Common myeloid progenitor, CD34-positive (primary cell): Measurements from ENCODE around the gene NAT8.
"Not testable (repeated sequence)": the region's sequence is repeated elsewhere in the genome, so short reads cannot be mapped to it uniquely, and the experiment has no call there.

Experiments
- CTCF ChIA-PET: fragments of 350-600 bp; sonication (Branson Sonifier 250); formaldehyde crosslinking; loops from one replicate; lab custom pipeline; 2021; ENCODE audit warnings: antibody characterized with exemption; lab: Charles Lee
- POLR2A ChIA-PET: fragments of 350-600 bp; sonication (Branson Sonifier 250); formaldehyde crosslinking; loops from one replicate; lab custom pipeline; 2021; ENCODE audit warnings: antibody characterized with exemption; lab: Charles Lee
- DNase-seq, 3 donors: peaks; one replicate each; pipeline versions ENCODE4 v3.0.0 to v3.0.0-alpha.2; 2013
- H3K27ac ChIP-seq, 2 experiments: 1 replicate in 1 of 2; 2 replicates in 1 of 2; pipeline ENCODE4 v1.7.0; 2013; ENCODE audit warnings: inconsistent platforms in 2 of 2, low read length in 2 of 2, mild to moderate bottlenecking in 2 of 2, low read depth in 1 of 2, moderate library complexity in 1 of 2; ENCODE audit not compliant: severe bottlenecking in 2 of 2, insufficient read depth in 1 of 2, poor library complexity in 1 of 2
- H3K27me3 ChIP-seq, 5 experiments: replicated peaks in 2 of 5; 1 replicate in 3 of 5; 2 replicates in 2 of 5; pipeline versions ENCODE4 v1.6.1 to v1.7.0; 2013; ENCODE audit warnings: low read length in 4 of 5, mild to moderate bottlenecking in 2 of 5, moderate library complexity in 2 of 5, inconsistent platforms in 1 of 5; ENCODE audit not compliant: insufficient read depth in 5 of 5, control insufficient read depth in 4 of 5
- H3K36me3 ChIP-seq, 4 experiments: 1 replicate in 2 of 4; 2 replicates in 2 of 4; pipeline versions ENCODE4 v1.6.1 to v1.7.0; 2013; ENCODE audit warnings: low read length in 3 of 4, control low read depth in 1 of 4, mild to moderate bottlenecking in 1 of 4; ENCODE audit not compliant: control insufficient read depth in 4 of 4, insufficient read depth in 4 of 4
- H3K4me1 ChIP-seq, 4 experiments: 1 replicate in 3 of 4; 2 replicates in 1 of 4; pipeline versions ENCODE4 v1.6.1 to v1.7.1; 2013; ENCODE audit warnings: low read length in 3 of 4, mild to moderate bottlenecking in 3 of 4, control low read depth in 1 of 4, inconsistent platforms in 1 of 4, moderate library complexity in 1 of 4; ENCODE audit not compliant: control insufficient read depth in 4 of 4, insufficient read depth in 4 of 4; ENCODE audit errors: control extremely low read depth in 1 of 4
- H3K4me3 ChIP-seq, 7 experiments: 1 replicate in 4 of 7; 2 replicates in 3 of 7; pipeline versions ENCODE4 v1.5.1 to v1.7.0; 2013; ENCODE audit warnings: mild to moderate bottlenecking in 7 of 7, low read length in 6 of 7, moderate library complexity in 6 of 7, inconsistent platforms in 2 of 7, low read depth in 2 of 7, control low read depth in 1 of 7; ENCODE audit not compliant: insufficient read depth in 4 of 7, control insufficient read depth in 1 of 7; ENCODE audit errors: extremely low read depth in 1 of 7
- H3K9me3 ChIP-seq, 5 experiments: 1 replicate in 4 of 5; 2 replicates in 1 of 5; pipeline versions ENCODE4 v1.6.1 to v1.7.1; 2013; ENCODE audit warnings: low read length in 4 of 5, mild to moderate bottlenecking in 2 of 5, inconsistent platforms in 1 of 5, low read depth in 1 of 5, moderate library complexity in 1 of 5; ENCODE audit not compliant: control insufficient read depth in 4 of 5, insufficient read depth in 2 of 5; ENCODE audit errors: control extremely low read depth in 1 of 5
- WGBS: methylation state at CpG from one replicate; pipeline ENCODE4 v1.1.5; 2013; ENCODE audit not compliant: insufficient coverage; 5-methylcytosine and 5-hydroxymethylcytosine counted together

Gene NAT8

GRCh38 chr2:73638429-73638828 lies 3.8 kb downstream of the NAT8 start:
- H3K27ac ChIP-seq, result no peak overlapping the region
- H3K4me1 ChIP-seq, result peaks cover 0 to 24% (median 13%) of the 10 kb centered on the region in 4 experiments
- no peaks in the 10 kb centered on the region for H3K36me3 ChIP-seq
- H3K9me3 ChIP-seq, result peaks cover 0 to 9% (median 3%) of the 10 kb centered on the region in 5 experiments
- ChIA-PET CTCF (interaction anchor here (1.7 kb wide), 1 partner anchor 22 kb away, joined by 4 read pairs; no protein-coding TSS in a partner anchor), POLR2A (no interaction called here)
- no peaks in the 10 kb centered on the region for H3K27me3 ChIP-seq
- no peak for DNase-seq
- 100% methylated on average over 1 of the region's 1 CpG for WGBS
- no peak overlapping the region for H3K4me3 ChIP-seq

DNA sequence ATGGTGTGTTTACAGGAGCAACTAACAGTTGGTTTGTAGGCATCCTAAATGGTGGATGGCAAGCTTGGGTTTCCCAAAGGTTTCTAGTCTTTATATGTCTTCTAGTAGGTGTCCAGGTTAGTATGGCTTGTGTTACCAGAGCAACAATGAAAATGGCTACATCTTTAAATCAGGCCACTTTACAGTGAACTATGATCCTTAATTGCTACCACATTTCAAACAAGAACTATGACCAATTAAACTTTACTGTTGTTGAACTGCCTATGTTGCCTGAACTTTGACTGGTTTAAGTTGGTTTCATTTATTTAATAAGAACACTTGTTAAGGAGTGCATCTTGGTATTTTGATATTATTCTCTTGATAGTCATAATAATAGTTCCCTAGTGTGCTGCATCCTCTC lies 5.2 kb downstream of the NAT8 start:
- peaks cover 0 to 13% (median 6%) of the 10 kb centered on the region in 4 experiments for H3K4me1 ChIP-seq
- H3K27ac ChIP-seq, H3K9me3 ChIP-seq, H3K36me3 ChIP-seq, H3K4me3 ChIP-seq, DNase-seq, POLR2A ChIA-PET, H3K27me3 ChIP-seq: not testable (repeated sequence)
- CTCF ChIA-PET, result interaction anchor here (0.6 kb wide), 1 partner anchor 550 kb away, joined by 3 read pairs; no protein-coding TSS in a partner anchor

- H3K27ac ChIP-seq, H3K4me3 ChIP-seq, H3K9me3 ChIP-seq, H3K36me3 ChIP-seq, POLR2A ChIA-PET, H3K27me3 ChIP-seq: not testable (repeated sequence)
- peak in 2 of 3 donors; percentile 31 to 51 for DNase-seq
- CTCF ChIA-PET, result interaction anchor here (1.2 kb wide), 1 partner anchor 51 kb away, joined by 3 read pairs; no protein-coding TSS in a partner anchor
- WGBS, result 100% methylated on average over 1 of the region's 2 CpGs
- peaks cover 0 to 12% (median 10%) of the 10 kb centered on the region in 4 experiments for H3K4me1 ChIP-seq
Measured at GRCh38 chr2:73630662-73631266, 11.5 kb downstream of the NAT8 start.

DNA sequence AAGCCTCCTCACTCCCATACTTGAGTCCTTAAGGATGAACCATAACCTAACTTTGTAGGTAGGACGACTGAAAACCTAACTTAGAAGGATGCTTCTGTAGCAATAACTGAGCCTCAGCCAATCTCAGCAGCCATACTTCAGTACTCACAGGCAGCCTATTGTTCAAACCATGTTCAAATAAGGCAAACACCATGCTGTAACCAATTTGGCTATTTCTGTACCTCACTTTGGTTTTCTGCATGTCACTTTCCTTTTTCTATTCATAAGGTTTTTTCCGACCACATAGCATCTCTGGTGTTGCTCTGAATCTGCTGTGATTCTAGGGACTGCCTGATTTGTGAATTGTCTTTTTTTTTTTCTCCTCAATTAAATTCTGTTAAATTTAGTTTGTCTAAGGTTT lies 13.7 kb downstream of the NAT8 start:
- 100% methylated on average over 1 of the region's 2 CpGs for WGBS
- H3K36me3 ChIP-seq, CTCF ChIA-PET, H3K9me3 ChIP-seq, POLR2A ChIA-PET, H3K27me3 ChIP-seq, H3K27ac ChIP-seq, H3K4me3 ChIP-seq, DNase-seq: not testable (repeated sequence)
- peaks cover 0 to 16% (median 15%) of the 10 kb centered on the region in 4 experiments for H3K4me1 ChIP-seq

DNA sequence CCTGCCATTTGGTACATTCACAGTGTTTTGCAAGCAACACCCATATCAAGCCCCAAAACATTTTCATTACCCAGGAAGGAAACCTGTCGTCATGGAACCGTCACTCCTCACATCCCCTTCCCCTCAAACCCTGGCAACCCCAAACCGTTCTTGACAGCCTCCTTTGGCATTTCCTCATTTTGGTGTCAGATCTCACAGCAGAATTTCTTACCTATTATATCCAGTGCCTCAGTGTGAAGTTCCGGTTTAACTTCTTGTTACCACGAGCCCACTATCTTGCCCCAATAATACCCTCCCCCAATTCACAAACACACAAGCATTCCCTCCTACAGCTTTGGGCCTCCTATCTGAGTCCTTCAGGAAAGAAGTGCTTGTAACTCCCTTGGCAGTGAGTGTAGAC lies 16.0 kb downstream of the NAT8 start:
- H3K36me3 ChIP-seq, H3K27me3 ChIP-seq, POLR2A ChIA-PET, H3K9me3 ChIP-seq: not testable (repeated sequence)
- Histone ChIP-seq H3K4me1 (peaks cover 0 to 16% (median 15%) of the 10 kb centered on the region in 4 experiments), H3K27ac (peak overlapping the region; percentile 33 to 58), H3K4me3 (peak overlapping the region in 2 of 7 experiments; percentile 42 to 50)
- CTCF ChIA-PET, result interaction anchor here (1.0 kb wide), 1 partner anchor 9 kb away, joined by 3 read pairs; no protein-coding TSS in a partner anchor
- DNase-seq, result peak; percentile 42 to 85 (median 71)
- 0% methylated on average over 2 of the region's 5 CpGs for WGBS

DNA sequence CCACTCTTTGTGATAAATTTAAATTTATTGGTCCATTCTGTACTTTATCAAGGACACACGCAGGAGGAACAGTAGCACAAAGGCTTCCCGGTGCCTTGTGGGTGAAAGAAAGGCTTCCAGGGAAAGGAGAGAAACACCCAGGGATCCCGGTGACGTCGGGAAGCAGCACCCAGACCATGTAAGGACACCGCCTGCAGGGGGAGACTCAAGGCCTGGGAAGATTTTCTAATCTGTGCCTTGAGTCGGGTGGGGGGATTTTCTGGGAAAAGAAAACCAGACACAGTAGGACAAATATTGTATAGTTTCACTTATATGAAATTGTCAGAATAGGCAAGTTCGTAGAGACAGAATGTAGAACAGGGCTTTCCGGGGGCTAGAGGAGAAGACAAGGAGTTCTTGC lies 17.6 kb downstream of the NAT8 start:
- H3K4me3 ChIP-seq, H3K27ac ChIP-seq, POLR2A ChIA-PET, H3K9me3 ChIP-seq, CTCF ChIA-PET, H3K27me3 ChIP-seq, DNase-seq, H3K36me3 ChIP-seq: not testable (repeated sequence)
- peaks cover 0 to 16% (median 14%) of the 10 kb centered on the region in 4 experiments for H3K4me1 ChIP-seq
- WGBS, result no CpG with 5 or more reads among the region's 9 CpGs

- peaks cover 0 to 16% (median 14%) of the 10 kb centered on the region in 4 experiments for H3K4me1 ChIP-seq
- POLR2A ChIA-PET, result not testable (repeated sequence)
- DNase-seq, result peak in 2 of 3 donors; percentile 45 to 58
Measured at GRCh38 chr2:73624036-73624435, 18.2 kb downstream of the NAT8 start.

More at GRCh38 chr2:73624036-73624435, 18.2 kb downstream of the NAT8 start:
- CTCF ChIA-PET, H3K27ac ChIP-seq, H3K9me3 ChIP-seq, H3K36me3 ChIP-seq, H3K4me3 ChIP-seq, H3K27me3 ChIP-seq: not testable (repeated sequence)
